22Rv1 (cell line): ENCODE results near the gene ITGA8.

Source experiments
- H3K27ac ChIP-seq: fragments of 450-650 bp; 2 replicates; pipeline ENCODE4 v1.5.1; 2017
- CTCF ChIP-seq: fragments of 450-650 bp; IDR thresholded peaks from 2 replicates; pipeline ENCODE4 v1.5.1; 2017; ENCODE audit warnings: mild to moderate bottlenecking
- ZFX ChIP-seq: fragments of 450-650 bp; IDR thresholded peaks from 2 replicates; pipeline ENCODE4 v1.6.1; 2017; ENCODE audit warnings: antibody characterized with exemption, borderline replicate concordance

ITGA8 gene

GRCh38 chr10:15684768-15685167, 35.0 kb downstream of the ITGA8 start:
- TF ChIP-seq CTCF (no peak), ZFX (no peak)

DNA sequence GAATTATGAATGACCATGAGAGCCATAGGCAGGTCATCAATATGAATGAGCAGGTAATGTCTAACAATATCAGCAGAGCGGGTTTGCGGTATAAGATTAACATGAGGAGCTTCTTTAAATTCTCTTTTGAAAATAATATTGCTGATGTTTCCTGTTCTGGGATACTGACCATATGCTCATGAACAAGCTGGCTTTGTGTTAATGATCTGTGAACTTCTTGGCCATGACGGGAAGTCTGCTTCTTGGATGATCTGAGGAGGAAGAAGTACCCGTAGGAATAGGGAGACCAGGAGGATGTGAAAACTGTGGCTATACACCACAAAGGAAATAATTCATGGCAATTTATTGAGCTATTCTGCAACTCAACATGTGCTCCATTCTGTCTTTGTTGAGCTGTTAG, 38.6 kb downstream of the ITGA8 start:
- TF ChIP-seq ZFX (no peak), CTCF (no peak)
- no peak overlapping the region for H3K27ac ChIP-seq

More at GRCh38 chr10:15684768-15685167, 35.0 kb downstream of the ITGA8 start:
- no peak overlapping the region for H3K27ac ChIP-seq

DNA sequence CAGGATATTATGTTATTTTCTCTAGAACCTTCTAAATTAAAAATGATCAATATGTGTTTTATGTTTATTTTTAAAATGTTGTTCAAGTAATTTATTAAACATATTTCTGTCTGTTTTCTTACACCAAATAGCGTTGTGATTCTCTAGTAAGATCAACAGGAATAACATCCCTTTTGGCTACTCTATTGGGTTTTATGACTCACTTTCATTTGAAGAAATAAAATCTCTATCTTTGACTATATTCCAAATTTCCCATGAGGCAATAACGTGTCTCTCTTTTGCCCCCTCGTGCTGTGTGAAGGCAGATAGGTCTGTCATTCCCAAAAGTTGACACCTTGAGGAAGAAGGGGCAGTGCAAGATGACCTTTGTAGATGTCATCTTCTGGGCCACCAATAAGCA, 40.9 kb downstream of the ITGA8 start:
- no peak for TF ChIP-seq ZFX
- TF ChIP-seq CTCF, result no peak
- no peak overlapping the region for H3K27ac ChIP-seq

DNA sequence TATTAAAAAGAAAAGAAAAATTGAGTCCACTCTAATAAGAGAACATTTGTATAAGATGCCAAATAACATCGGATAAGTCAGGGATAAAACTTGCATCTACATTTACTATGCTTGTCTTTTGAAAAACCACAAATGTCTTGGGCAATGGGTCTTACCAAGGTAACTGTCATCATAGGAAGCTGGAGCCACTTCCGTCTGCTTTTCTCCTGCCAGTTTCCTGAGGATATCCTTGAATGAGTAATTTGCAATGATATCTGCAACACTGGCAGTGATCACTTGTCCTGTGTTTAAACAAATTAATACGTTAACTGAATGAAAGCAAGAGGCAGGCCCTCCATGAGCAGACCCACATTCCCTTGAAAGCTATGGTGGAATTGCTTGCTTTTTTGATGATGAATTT, 47.3 kb downstream of the ITGA8 start:
- TF ChIP-seq CTCF, result no peak
- no peak for TF ChIP-seq ZFX
- H3K27ac ChIP-seq, result no peak overlapping the region

DNA sequence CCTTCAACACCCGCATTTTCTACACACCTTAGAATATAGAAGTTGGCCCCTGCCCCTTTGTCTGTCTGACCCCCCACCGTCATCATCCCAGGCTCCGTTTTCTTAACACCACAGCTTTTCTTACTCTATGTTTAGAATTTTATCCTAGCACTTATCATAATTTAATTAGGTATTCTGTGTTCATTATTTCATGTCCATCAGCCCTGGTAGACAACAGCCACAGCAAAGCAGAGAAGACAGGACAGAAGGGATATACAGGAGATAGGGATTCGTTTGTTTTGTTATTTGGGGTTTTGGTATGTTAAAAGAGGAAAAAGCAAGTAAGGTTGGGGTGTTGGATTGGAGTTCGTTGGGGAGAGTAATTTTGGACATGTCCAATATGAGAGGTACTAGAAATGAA, 48.8 kb downstream of the ITGA8 start:
- no peak overlapping the region for H3K27ac ChIP-seq
- TF ChIP-seq CTCF, result no peak
- TF ChIP-seq ZFX, result no peak

DNA sequence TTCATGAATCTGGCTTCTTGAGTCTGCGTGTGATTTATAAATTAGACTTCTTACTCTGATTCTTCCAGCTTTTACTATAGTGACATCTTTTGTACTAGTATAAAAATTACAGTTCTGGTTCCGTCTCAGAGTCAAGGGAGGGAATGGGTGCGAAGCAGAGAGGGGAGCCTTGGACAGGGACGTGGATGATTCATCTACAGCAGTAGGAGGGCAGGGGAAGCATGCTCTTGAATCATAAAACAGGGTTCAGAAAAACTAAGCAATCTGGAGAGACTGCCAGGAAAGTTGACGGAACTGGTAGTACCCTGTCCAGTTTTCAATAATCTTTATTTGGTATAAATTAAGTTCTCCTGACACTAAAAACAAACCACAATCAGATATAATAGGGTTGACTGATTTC, 58.1 kb downstream of the ITGA8 start:
- TF ChIP-seq ZFX (no peak), CTCF (no peak)
- no peak overlapping the region for H3K27ac ChIP-seq

- 0 out of 2 replicates have a peak, but pooled peaks have one; percentile 20 for TF ChIP-seq CTCF
- no peak for TF ChIP-seq ZFX
- no peak overlapping the region for H3K27ac ChIP-seq
These were observed 58.7 kb downstream of the ITGA8 start for GRCh38 chr10:15660990-15661389.
